Panc1 (cell line): ENCODE results near the gene DPAGT1. TPM values are rescaled to one million over a fixed set of nuclear protein-coding genes. Genes with fewer than 3 reads are reported as not detected.

Experiments used
- ATAC-seq: fragments of 200-7000 bp; cut with Tn5 transposase; 2 replicates; pipeline ENCODE4 v1.9.1; 2020; ENCODE audit warnings: mild to moderate bottlenecking, moderate library complexity
- BruUV-seq: library from RNA; stranded (reverse); fragments of 400-500 nt; replicated peaks from 2 replicates; lab custom pipeline; 2021; lab: Mats Ljungman, UMichigan
- CTCF ChIA-PET: fragments of 300-600 bp; sonication (Branson Sonifier 250); formaldehyde crosslinking; loops from one replicate; lab custom pipeline; 2022; ENCODE audit warnings: antibody characterized with exemption; lab: Charles Lee
- POLR2A ChIA-PET: fragments of 300-600 bp; sonication (Branson Sonifier 250); formaldehyde crosslinking; loops from one replicate; lab custom pipeline; 2022; ENCODE audit warnings: antibody characterized with exemption; lab: Charles Lee
- DNase-seq: peaks from one replicate; pipeline ENCODE4 v3.0.0-alpha.2; 2010; ENCODE audit warnings: low read depth, low spot score
- H3K27ac ChIP-seq: 2 replicates; pipeline ENCODE4 v1.5.1; 2011; ENCODE audit warnings: mild to moderate bottlenecking, low read length, inconsistent platforms
- H3K27me3 ChIP-seq: fragments of 200-500 bp; sonication (Bioruptor generic); 2 replicates; pipeline ENCODE4 v1.6.0; 2014; ENCODE audit warnings: low read length, inconsistent platforms; ENCODE audit not compliant: control insufficient read depth, insufficient read depth
- H3K36me3 ChIP-seq: fragments of 200-500 bp; sonication (Bioruptor generic); 2 replicates; pipeline ENCODE4 v1.5.1; 2014; ENCODE audit warnings: inconsistent platforms, mild to moderate bottlenecking, low read length, moderate library complexity; ENCODE audit not compliant: control insufficient read depth, insufficient read depth
- H3K4me1 ChIP-seq: 2 replicates; pipeline ENCODE4 v1.5.1; 2011; ENCODE audit warnings: inconsistent platforms, mild to moderate bottlenecking, low read length, moderate library complexity; ENCODE audit not compliant: control insufficient read depth, insufficient read depth
- H3K4me3 ChIP-seq, 2 experiments: 2 replicates each; pipeline ENCODE4 v1.5.1; 2011 to 2012; ENCODE audit warnings: low read depth in 2 of 2, low read length in 2 of 2, mild to moderate bottlenecking in 2 of 2, inconsistent platforms in 1 of 2, moderate library complexity in 1 of 2
- H3K9me3 ChIP-seq: fragments of 200-500 bp; sonication (Bioruptor generic); 2 replicates; pipeline ENCODE4 v1.5.1; 2014; ENCODE audit warnings: low read depth, mild to moderate bottlenecking, inconsistent platforms, low read length, moderate library complexity; ENCODE audit not compliant: control insufficient read depth, insufficient read depth
- POLR2AphosphoS5 ChIP-seq: IDR thresholded peaks from 2 replicates; pipeline ENCODE4 v1.6.1; 2012; ENCODE audit warnings: mild to moderate bottlenecking, low read depth, low read length, moderate library complexity
- SIN3A ChIP-seq: IDR thresholded peaks from 2 replicates; pipeline ENCODE4 v1.6.1; 2012; ENCODE audit warnings: low read depth, mild to moderate bottlenecking, low read length, moderate library complexity, borderline replicate concordance; ENCODE audit not compliant: insufficient read depth
- TCF7L2 ChIP-seq: IDR thresholded peaks from 2 replicates; pipeline ENCODE4 v1.6.1; 2011; ENCODE audit warnings: mild to moderate bottlenecking, low read depth, low read length, inconsistent platforms
- in situ Hi-C: cut with HindIII; loops from 2 replicates; pipeline ENCODE4 v1.10.0; 2016; ENCODE audit warnings: low sequenced_read_pairs, low pct_unique_long_range_greater_than_20kb
- intact Hi-C: fragments of 100-400 bp; cut with micrococcal nuclease; formaldehyde crosslinking; loops from one replicate; pipeline ENCODE4 v1.10.0; 2022; ENCODE audit not compliant: unreplicated experiment
- total RNA-seq: library from RNA; stranded (reverse); gene quantifications from one replicate; pipeline ENCODE4 v1.2.1, GENCODE V29; 2021; ENCODE audit not compliant: unreplicated experiment
- TF ChIP-seq, protein P1 (sequence below): fragments of 450-650 bp; IDR thresholded peaks from 2 replicates; pipeline ENCODE4 v1.5.1; 2017; ENCODE audit warnings: mild to moderate bottlenecking
- TF ChIP-seq, protein P2 (sequence below), 2 experiments: IDR thresholded peaks; 2 replicates each; pipeline ENCODE4 v1.6.1; 2011 to 2012; ENCODE audit warnings: low read depth in 2 of 2, control low read depth in 1 of 2, low read length in 1 of 2, mild to moderate bottlenecking in 1 of 2, moderate library complexity in 1 of 2; ENCODE audit not compliant: insufficient read depth in 1 of 2

DPAGT1 gene
- total RNA-seq, 1 experiment from 2014 or later: 72.1 TPM

DNA sequence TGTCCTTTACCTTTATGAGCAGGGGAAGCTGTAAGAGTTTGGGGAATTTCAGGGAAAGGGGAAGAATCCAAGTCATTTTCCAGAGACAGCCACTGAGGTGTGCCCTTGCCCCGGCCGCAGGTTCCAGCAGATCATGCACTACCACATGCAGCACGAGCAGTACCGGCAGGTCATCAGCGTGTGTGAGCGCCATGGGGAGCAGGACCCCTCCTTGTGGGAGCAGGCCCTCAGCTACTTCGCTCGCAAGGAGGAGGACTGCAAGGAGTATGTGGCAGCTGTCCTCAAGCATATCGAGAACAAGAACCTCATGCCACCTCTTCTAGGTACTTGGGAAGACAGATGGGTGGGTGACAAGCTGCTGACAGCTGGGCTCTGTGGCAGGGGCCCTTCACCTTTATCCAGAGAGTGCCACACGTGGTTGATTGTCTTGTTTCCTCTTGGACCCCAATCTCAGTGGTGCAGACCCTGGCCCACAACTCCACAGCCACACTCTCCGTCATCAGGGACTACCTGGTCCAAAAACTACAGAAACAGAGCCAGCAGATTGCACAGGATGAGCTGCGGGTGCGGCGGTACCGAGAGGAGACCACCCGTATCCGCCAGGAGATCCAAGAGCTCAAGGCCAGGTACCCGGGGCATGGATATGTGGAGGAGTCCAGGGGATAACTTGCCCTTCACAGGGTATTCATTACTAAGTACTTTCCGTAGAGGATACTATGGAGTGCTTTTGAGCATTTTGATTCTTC, 22.8 kb downstream of the DPAGT1 start:
- DNase-seq: no peak
- Histone ChIP-seq H3K36me3 (no peaks in the 10 kb centered on the region; the same call in 1 of the 2 replicates), H3K4me1 (no peaks in the 10 kb centered on the region), H3K9me3 (no peaks in the 10 kb centered on the region), H3K27me3 (no peaks in the 10 kb centered on the region), H3K4me3 (no peak overlapping the region), H3K27ac (no peak overlapping the region)
- intact Hi-C loops (no loop called here), in situ Hi-C loops (no loop called here)
- ChIA-PET CTCF (no interaction called here), POLR2A (no interaction called here)
- no peak for TF ChIP-seq TCF7L2
- TF ChIP-seq, protein P1, sequence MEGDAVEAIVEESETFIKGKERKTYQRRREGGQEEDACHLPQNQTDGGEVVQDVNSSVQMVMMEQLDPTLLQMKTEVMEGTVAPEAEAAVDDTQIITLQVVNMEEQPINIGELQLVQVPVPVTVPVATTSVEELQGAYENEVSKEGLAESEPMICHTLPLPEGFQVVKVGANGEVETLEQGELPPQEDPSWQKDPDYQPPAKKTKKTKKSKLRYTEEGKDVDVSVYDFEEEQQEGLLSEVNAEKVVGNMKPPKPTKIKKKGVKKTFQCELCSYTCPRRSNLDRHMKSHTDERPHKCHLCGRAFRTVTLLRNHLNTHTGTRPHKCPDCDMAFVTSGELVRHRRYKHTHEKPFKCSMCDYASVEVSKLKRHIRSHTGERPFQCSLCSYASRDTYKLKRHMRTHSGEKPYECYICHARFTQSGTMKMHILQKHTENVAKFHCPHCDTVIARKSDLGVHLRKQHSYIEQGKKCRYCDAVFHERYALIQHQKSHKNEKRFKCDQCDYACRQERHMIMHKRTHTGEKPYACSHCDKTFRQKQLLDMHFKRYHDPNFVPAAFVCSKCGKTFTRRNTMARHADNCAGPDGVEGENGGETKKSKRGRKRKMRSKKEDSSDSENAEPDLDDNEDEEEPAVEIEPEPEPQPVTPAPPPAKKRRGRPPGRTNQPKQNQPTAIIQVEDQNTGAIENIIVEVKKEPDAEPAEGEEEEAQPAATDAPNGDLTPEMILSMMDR: no peak
- no peak for ATAC-seq
- BruUV-seq: no TSS peak

DNA sequence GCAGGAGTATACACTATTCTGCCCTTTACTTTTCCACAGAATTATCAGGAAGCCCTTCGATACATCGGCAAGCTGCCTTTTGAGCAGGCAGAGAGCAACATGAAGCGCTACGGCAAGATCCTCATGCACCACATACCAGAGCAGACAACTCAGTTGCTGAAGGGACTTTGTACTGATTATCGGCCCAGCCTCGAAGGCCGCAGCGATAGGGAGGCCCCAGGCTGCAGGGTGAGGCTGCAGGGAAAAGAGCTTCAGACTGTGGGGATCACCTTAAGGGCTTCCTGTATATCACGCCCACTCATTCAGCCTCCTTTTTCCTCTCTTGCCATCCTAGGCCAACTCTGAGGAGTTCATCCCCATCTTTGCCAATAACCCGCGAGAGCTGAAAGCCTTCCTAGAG, 23.8 kb downstream of the DPAGT1 start:
- Histone ChIP-seq H3K27ac (no peak overlapping the region), H3K9me3 (no peaks in the 10 kb centered on the region), H3K4me1 (no peaks in the 10 kb centered on the region), H3K36me3 (peaks cover 2% of the 10 kb centered on the region; the same call in 1 of the 2 replicates), H3K27me3 (no peaks in the 10 kb centered on the region), H3K4me3 (no peak overlapping the region)
- POLR2A ChIA-PET: no interaction called here
- DNase-seq: no peak
- TF ChIP-seq TCF7L2 (no peak), SIN3A (no peak), POLR2AphosphoS5 (no peak)
- TF ChIP-seq, protein P2, sequence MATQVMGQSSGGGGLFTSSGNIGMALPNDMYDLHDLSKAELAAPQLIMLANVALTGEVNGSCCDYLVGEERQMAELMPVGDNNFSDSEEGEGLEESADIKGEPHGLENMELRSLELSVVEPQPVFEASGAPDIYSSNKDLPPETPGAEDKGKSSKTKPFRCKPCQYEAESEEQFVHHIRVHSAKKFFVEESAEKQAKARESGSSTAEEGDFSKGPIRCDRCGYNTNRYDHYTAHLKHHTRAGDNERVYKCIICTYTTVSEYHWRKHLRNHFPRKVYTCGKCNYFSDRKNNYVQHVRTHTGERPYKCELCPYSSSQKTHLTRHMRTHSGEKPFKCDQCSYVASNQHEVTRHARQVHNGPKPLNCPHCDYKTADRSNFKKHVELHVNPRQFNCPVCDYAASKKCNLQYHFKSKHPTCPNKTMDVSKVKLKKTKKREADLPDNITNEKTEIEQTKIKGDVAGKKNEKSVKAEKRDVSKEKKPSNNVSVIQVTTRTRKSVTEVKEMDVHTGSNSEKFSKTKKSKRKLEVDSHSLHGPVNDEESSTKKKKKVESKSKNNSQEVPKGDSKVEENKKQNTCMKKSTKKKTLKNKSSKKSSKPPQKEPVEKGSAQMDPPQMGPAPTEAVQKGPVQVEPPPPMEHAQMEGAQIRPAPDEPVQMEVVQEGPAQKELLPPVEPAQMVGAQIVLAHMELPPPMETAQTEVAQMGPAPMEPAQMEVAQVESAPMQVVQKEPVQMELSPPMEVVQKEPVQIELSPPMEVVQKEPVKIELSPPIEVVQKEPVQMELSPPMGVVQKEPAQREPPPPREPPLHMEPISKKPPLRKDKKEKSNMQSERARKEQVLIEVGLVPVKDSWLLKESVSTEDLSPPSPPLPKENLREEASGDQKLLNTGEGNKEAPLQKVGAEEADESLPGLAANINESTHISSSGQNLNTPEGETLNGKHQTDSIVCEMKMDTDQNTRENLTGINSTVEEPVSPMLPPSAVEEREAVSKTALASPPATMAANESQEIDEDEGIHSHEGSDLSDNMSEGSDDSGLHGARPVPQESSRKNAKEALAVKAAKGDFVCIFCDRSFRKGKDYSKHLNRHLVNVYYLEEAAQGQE (IDR thresholded peaks at IDR 0.05; ENCODE audit: insufficient read depth in 1 of 2, low read depth in 2 of 2, low read length in 1 of 2): no peak
- TF ChIP-seq, protein P1: no peak
- ATAC-seq: no peak
- intact Hi-C loops (no loop called here), in situ Hi-C loops (no loop called here)
- no TSS peak for BruUV-seq
- CTCF ChIA-PET: interaction anchor here (0.5 kb wide), 1 partner anchor 9 kb away, joined by 10 read pairs; no protein-coding TSS in a partner anchor
